Measurements from ENCODE around the gene SLC12A7.

SLC12A7 gene

DNA sequence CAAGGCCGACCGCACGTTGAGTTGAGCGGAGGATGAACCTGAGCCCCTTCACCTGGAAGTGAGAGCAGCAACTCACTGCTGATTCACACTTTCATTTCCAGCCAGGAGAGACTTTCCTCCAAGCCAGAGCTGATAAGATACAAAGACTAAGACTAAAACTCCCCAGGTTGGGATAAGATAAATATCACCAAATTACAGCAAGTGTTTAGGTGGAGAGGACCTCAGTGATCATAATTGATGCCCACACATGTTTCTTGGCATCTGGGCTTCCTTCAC lies 109.7 kb downstream of the SLC12A7 start:
- no peak for TF ChIP-seq CTCF (IDR thresholded peaks at IDR 0.05)

DNA sequence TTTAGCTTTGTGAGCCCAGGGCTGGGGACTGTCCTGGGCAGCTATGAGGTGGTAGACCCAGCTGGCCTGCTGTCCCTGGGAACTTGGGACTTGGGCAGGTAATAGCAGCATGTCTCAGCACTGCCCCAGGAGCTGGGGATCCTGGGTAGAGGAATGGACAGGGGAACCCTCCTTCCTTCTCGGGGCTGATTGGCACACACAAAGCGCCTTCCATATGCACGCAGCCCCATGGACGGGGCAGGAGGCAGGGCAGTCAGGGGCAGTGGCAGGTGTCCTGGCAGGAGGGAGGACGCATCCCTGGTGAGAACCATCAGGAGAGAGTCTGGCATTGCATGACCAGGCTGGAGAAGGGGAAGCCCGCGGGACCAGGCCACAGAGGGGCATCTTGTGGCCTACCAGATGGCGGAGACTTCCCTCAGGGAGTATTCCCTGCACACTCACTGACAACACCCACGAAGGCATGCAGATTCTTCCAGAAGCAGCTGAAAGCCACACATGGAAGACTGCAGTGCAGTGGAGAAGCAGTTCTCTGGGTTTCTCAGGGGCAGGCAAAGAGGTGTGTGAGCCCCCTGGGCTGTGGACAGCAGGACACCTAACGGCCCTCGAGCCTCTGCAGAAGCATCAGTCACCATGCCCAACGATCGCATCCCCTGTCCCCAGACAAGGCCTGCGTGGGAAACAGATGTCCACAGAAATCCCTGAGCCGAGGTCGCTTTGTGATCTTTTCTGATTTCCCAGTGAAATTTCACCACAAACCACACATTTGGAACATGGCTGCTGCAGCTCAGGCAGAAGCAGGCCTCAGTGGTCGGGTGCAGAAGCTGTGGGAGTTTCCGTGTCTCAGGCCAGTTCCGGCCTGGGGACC lies 110.2 kb downstream of the SLC12A7 start:
- no peak for TF ChIP-seq CTCF (IDR thresholded peaks at IDR 0.05)
